DMS 273 (cell line): ENCODE data around the gene CDR2L.
"Not testable (repeated sequence)": the region's sequence is repeated elsewhere in the genome, so short reads cannot be mapped to it uniquely, and the experiment has no call there.

Source experiments
- DNase-seq: peaks from one replicate; lab custom pipeline; 2025; ENCODE audit not compliant: unreplicated experiment; lab: John Stamatoyannopoulos, UW

CDR2L gene

DNA sequence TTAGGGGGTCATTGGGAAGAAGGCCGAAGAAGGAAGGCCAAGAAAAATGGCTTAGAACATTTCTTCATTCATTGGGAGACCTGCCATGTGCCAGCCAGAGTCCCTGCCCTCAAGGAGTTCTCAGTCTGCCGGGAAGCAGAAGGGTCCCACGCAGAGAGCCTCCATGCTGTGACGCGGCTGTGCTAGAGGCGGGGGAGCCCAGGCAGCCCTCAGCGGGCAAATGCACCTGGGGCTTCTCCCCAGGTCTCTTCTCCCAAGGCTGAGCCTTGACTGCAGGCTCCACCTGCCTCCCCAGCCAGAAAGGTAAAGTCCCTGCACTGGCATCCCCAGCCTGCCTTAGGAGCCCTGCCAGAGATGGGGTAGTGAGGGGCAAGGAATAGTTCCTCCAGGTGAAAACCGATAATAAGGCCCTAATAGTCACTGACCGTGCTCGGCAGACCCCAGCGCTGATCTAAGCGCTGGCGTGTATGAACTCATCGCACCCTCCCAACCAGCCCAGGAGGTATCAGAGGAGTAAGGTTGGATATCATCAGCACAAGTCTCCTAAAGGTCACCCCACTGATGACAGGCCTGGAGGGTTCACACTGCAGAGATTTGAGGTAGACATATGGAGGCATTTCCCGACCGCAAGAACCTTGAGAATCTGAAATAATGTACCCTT is 6.0 kb upstream of the CDR2L start:
- no peak for DNase-seq

GRCh38 chr17:74981979-74982662 is 5.3 kb upstream of the CDR2L start:
- DNase-seq, result peak; percentile 88

DNA sequence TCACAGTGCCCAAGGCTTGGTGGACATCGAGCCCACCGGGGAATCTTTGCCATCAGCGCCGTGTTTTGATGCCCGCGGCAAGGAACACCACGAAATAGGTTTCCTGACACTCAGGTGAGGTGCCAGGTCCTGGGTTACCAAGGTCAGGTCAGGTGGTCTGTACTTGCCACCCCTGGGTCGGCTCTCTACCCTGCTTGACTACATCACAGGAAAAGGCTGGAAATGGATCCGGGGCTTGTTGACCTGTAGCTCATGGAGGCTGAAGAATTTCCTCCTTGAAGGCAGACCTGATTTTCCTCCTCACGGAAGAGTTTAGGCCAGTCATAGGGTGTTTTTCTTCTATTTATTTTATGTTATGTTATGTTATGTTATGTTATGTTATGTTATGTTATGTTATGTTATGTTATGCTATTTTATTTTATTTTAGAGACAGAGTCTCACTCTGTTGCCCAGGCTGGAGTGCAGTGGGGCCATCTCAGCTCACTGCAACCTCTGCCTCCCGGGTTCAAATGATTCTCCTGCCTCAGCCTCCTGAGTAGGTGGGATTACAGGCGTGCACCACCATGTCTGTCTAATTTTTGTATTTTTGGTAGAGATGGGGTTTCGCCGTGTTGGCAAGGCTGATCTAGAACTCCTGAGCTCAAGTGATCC is 4.6 kb upstream of the CDR2L start:
- DNase-seq, result not testable (repeated sequence)

DNA sequence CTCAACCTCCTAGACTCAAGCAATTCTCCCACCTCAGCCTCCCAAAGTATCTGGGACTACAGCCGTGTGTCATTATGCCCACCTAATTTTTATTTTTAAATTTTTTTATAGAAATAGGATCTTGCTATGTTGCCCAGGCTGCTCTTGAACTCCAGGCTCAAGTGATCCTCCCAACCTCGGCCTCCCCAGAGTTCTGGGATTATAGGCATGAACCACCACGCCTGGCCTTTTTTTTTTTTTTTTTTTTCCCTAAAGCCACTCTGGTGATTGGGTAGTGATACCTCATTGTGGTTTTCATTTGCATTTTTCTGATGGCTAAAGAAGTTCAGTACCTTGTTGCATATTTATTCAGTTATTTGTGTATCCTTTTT is 1.2 kb upstream of the CDR2L start:
- no peak for DNase-seq

GRCh38 chr17:74987909-74988711 is 678 bp downstream of the CDR2L start:
- peak; percentile 83 for DNase-seq

GRCh38 chr17:74990581-74991105 is 3.2 kb downstream of the CDR2L start:
- DNase-seq, result no peak

- DNase-seq, result no peak
Measured at GRCh38 chr17:74992223-74992622, 4.8 kb downstream of the CDR2L start.

GRCh38 chr17:74994440-74994839 is 7.0 kb downstream of the CDR2L start:
- no peak for DNase-seq

DNA sequence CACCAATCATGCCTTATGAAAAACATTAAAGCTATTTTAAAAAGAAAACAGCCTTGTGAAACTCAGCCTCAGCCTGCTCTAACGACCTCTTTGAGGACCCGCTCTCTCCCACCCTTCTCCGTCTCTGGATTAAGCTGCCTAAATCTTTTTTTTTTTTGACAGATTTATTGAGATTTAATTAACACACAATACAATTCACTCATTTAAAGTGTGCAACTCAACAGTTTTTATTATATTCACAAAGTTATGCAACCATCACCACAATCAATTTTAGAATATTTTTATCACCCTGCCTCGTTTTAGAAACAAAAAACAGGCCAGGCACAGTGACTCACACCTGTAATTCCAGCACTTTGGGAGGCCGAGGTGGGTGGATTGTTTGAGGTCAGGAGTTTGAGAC is 8.4 kb downstream of the CDR2L start:
- no peak for DNase-seq

- no peak for DNase-seq
Measured at GRCh38 chr17:74998783-74999182, 11.4 kb downstream of the CDR2L start.

- no peak for DNase-seq
Measured at GRCh38 chr17:74999523-74999922, 12.1 kb downstream of the CDR2L start.

DNA sequence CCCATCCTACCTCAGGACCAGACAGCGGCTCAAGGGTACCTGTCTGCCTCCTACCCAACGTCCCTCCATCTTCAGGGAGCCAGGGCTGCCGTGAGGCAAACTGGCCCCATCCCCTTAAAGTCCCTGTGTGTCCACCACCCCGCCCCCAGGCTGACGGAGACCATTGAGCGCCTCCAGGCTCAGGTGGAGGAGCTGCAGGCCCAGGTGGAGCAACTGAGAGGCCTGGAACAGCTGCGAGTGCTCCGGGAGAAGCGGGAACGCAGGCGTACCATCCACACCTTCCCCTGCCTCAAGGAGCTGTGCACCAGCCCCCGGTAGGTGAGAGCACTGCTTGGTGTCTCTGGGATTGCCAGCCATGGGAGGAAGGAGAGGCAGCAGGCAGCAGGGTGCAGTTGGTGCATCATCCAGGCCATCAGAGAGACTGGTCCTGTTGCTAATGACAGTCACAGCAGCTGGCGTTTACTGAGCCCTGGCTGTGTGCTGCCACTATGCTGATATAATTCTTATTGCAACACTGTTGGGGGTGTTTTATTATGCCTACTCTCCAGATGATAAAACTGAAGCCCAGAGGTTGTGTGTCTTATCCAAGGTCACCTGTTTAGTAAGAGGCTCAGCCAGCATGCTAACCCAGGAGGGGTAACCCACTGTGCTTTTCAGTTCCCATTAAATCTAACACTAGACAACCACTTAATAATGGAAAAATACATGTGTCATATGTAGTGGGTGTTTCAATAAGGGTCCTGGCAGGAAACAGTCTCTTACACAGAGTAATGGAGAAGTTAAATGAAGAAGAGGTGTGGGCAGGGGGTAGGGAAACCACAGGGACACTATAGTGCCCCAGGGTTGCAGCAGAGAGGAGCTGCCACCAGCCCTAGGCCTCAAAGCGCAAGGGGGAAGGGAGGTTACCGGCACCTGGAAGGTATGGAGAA is 14.7 kb downstream of the CDR2L start:
- DNase-seq, result no peak

- no peak for DNase-seq
Measured at GRCh38 chr17:75003070-75003956, 15.9 kb downstream of the CDR2L start.

DNA sequence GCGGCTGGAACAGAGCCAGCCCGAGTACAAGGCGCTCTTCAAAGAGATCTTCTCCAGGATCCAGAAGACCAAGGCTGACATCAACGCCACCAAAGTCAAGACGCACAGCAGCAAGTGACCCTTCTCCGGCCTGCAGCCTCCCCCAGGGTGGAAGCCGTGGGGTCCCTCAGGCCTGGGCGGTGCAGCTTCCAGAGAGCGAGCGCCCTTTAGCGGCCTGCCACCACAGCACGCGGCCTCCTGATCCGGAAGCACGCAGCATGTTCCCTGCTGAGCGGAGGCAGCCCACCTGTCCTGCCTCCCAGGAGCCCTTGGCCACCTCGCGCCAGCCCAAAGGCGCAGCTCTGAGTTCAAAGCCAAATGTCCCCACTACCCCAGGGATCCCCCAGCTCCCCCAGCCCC is 16.5 kb downstream of the CDR2L start:
- DNase-seq, result no peak

DNA sequence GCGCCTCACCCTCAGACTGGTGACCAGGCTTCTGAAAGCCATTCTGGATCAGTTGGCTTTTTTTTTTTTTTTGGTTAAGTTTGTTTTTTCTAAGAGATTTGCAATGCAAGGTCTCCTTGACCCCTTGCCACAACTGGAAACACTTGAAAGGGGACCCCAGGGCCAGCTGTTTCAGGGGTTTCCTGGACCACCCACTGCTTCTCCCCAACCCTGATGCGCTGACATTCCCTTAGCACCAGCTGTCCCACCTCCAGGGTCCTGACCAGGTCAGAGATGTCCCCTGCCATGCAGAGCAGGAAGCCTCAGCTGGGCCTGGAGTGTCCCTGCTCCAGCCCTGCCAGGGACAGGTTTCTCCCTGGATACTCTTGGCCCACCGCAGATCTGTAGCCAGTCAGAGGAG is 16.9 kb downstream of the CDR2L start:
- DNase-seq, result no peak

DNA sequence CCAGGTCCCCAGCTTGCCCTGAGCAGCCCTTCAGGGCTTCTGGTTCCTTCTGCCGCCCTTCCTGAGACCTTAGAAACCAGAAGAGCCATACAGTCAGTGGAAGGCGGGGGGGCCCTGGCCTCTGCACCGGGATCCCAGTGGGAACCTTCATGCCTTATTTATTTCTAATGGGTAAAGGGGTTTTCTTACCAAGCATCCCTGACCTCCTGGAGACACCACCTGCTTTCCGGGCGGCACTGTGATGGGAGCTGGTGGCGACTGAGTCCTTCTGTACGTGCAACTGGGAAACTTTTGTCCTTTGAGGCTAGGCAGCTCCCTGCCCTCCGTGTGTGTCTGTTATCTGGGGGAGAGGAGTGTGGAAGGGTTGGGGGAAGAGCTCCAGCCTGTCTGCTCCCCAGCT is 17.9 kb downstream of the CDR2L start:
- no peak for DNase-seq

GRCh38 chr17:75006084-75006483 is 18.7 kb downstream of the CDR2L start:
- DNase-seq, result not testable (repeated sequence)

- no peak for DNase-seq
Measured at GRCh38 chr17:75006653-75007052, 19.2 kb downstream of the CDR2L start.

DNA sequence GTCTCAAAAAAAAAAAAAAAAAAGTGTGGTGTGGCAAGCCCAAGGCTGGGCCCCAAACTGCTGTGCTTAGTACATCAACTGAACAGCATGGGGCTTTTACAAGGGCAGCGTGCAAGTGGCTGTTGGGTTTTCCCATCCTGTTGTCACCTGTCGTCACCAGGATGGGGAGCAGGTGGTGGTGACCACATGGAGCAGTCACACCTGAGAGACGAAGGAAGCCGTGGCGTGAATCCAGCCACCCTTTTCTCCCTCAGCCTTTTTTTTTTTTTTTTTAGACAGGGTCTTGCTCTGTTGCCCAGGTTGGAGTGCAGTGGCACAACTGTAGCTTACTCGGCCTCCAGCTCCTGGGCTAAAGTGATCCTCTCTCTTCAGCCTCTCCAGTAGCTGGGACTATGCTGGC is 20.9 kb downstream of the CDR2L start:
- DNase-seq, result no peak
